ENCODE measurements around the gene ATP8B4.

ATP8B4 gene

GRCh38 chr15:50057196-50057595 is 61.8 kb downstream of the ATP8B4 start:
- H3K4me3 ChIP-seq (ENCODE audit: low read depth, low read length): no peak overlapping the region
- no peak for DNase-seq (ENCODE audit: low read depth)
- no peak for TF ChIP-seq CTCF (conservative IDR thresholded peaks at IDR 0.05; ENCODE audit: low read depth, low read length)

DNA sequence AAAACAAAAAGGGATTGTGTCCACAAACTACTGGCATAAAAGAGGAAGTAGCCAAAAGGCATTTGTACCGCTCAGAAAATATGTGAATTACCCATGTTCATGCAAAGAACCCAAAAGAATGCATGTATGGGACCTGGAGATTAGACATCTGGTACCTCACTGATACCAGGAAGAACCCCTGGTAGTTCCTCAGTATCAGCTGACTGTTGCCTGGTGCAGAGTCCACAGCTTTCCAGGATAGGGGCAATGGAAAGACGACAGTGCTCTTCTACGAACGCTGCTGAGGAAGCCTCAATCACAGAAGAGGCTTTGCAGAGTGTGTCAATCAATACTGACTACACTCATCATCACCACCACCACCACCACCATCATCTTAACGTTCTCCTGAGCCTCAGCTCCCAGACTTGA is 63.3 kb downstream of the ATP8B4 start:
- no peak overlapping the region for H3K4me3 ChIP-seq (ENCODE audit: low read depth, low read length)
- TF ChIP-seq CTCF (conservative IDR thresholded peaks at IDR 0.05; ENCODE audit: low read depth, low read length): no peak
- DNase-seq (ENCODE audit: low read depth): no peak

- TF ChIP-seq CTCF (conservative IDR thresholded peaks at IDR 0.05; ENCODE audit: low read depth, low read length): no peak
- DNase-seq (ENCODE audit: low read depth): peak; percentile 96
- H3K4me3 ChIP-seq (ENCODE audit: low read depth, low read length): no peak overlapping the region
Measured at GRCh38 chr15:50055332-50055731, 63.7 kb downstream of the ATP8B4 start.

DNA sequence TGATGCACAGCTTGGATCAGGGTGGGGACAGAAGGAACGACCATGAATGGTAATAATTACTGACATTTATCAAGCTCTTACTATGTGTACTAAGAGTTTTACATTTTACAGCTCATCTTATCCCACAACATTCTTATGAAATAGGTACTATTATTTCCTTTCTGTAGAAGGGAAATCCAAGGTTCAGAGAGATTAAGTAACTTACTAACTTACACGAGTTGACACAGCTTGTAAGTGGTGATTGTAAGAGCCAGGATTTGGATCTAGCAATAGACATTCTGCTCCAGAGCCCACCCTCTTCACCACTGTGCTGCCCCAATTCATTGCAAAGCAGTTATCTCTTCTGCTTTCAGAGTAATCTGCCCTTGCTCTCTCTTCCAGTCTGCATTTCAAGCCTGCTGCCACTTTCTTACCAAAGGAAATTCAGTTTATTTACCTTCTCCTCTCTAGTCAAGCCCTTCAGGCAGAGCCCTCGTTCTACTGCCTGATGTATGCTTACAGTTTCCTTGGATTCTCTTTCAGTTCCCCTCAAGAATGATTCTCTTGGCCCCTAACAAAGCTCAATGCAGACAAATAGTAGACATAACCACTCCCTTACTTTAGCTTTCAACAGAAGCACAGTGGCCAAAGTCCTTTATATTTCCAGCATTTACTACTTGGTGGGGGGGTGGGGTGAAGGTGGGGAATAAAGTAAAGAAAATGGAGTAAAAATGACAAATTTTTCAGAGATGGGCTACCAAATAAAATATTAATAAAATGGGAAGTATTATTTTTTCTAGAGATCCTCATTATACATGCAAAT is 65.8 kb downstream of the ATP8B4 start:
- no peak overlapping the region for H3K4me3 ChIP-seq (ENCODE audit: low read depth, low read length)
- no peak for TF ChIP-seq CTCF (conservative IDR thresholded peaks at IDR 0.05; ENCODE audit: low read depth, low read length)
- peak; percentile 6 for DNase-seq (ENCODE audit: low read depth)

DNA sequence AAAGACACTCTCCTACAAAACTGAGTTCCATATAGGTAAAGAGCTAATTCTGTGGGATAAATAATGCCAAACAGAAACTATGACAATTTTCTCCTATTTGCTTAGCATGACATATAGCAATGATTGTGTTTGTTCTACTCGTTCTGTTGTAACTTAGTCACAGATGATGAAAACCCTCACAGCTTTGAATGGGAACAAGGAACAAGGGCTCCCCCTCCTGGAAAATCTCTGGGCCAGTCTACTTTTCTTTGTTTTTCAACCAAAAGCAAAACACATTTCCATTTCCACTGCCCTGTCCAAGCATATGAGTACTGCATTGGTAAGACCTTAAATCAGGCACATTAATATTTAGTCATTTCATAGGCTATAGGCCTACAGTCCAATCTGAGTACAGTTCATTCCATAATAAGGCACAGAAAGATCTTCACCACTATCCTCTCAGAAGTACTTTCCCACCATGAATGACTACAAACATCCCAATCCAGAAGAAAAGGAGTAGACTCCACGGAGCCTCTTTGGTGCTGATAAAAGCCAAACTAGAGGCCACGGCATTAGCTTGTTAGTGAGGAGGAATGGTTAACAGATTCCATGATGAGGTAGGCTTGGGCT is 67.1 kb downstream of the ATP8B4 start:
- no peak overlapping the region for H3K4me3 ChIP-seq (ENCODE audit: low read depth, low read length)
- peak; percentile 93 for DNase-seq (ENCODE audit: low read depth)
- TF ChIP-seq CTCF (conservative IDR thresholded peaks at IDR 0.05; ENCODE audit: low read depth, low read length): peak; percentile 90

GRCh38 chr15:50050986-50051743 is 67.9 kb downstream of the ATP8B4 start:
- no peak overlapping the region for H3K4me3 ChIP-seq (ENCODE audit: low read depth, low read length)
- TF ChIP-seq CTCF (conservative IDR thresholded peaks at IDR 0.05; ENCODE audit: low read depth, low read length): no peak
- no peak for DNase-seq (ENCODE audit: low read depth)

Data from choroid plexus epithelial cell (primary cell).